HG03108 (cell line): Measurements from ENCODE around the gene ZNF701.
"Not testable (repeated sequence)": the region's sequence is repeated elsewhere in the genome, so short reads cannot be mapped to it uniquely, and the experiment has no call there.

Source experiments
- ATAC-seq: cut with Tn5 transposase; IDR thresholded peaks from one replicate; pipeline ENCODE4 v1.9.1; 2021; ENCODE audit warnings: moderate library complexity; ENCODE audit not compliant: unreplicated experiment

Gene ZNF701

DNA sequence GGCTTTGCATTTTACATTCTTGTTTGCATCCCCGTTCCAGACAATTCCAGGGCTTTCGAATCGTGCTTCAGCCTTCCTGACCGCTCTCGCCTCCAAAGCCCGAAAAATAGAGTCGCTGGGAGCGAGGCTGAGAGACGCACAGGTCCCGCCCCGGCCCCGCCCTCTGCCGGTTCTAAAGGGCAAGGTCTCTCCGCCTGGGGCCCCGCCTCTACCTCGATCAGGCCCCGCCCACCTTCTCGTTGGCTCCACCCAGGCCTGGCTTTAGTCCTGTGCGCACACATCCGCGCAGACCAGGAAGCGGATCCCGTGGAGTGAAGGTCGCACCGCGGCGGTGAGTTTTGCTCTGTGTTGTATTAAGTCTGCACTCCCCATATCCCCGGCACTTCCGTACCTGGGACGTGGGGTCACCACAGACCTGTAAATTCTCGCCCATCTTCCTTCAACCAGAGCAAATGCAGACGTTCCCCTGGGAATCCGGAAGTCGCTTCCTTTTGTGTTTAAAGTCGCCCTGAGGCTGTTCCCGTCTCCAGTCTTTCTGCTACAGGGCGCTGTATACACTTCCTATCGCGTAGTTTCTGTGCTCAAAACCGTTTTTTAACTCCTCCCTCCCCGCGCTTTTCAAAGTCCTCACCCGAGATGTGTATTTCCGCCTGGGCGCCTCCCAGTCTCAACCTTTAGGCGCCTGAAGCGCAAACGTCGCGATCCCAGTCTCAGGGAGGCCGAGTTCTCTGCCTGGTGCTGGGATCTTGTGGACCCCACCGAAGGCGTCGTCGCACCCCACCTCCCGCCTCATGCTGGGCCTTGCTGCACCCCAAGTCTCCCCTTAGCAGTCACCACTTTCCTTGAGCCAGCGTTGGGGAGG, at the start of gene ZNF701:
Gene ZNF701 (plus strand): TSS at position 288 of the 862 bp plus-strand sequence. CDS start 3,861 bp downstream, outside the sequence.
- ATAC-seq: peak; percentile 88

DNA sequence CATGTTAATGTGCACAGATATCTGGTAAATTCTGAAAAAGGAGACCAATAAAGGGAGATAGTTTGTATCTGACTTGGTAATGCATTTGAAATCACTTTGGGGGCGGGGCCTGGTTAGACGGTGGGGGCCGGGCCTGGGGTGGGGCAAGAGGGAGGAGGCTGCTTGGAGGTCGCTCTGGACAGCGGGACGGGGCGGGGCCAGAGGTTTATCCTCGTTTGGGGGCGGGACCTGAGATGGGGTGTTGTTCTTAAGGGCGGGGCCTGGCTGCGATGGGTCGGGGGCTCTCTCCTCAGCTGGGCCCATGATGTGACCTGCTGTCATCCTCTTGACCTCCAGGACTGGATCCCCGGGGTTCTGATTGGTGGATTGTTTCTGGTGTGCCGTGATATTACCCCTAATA, 47.5 kb upstream of the ZNF701 start:
- ATAC-seq: no peak

GRCh38 chr19:52524086-52524485, 46.0 kb upstream of the ZNF701 start:
- no peak for ATAC-seq

DNA sequence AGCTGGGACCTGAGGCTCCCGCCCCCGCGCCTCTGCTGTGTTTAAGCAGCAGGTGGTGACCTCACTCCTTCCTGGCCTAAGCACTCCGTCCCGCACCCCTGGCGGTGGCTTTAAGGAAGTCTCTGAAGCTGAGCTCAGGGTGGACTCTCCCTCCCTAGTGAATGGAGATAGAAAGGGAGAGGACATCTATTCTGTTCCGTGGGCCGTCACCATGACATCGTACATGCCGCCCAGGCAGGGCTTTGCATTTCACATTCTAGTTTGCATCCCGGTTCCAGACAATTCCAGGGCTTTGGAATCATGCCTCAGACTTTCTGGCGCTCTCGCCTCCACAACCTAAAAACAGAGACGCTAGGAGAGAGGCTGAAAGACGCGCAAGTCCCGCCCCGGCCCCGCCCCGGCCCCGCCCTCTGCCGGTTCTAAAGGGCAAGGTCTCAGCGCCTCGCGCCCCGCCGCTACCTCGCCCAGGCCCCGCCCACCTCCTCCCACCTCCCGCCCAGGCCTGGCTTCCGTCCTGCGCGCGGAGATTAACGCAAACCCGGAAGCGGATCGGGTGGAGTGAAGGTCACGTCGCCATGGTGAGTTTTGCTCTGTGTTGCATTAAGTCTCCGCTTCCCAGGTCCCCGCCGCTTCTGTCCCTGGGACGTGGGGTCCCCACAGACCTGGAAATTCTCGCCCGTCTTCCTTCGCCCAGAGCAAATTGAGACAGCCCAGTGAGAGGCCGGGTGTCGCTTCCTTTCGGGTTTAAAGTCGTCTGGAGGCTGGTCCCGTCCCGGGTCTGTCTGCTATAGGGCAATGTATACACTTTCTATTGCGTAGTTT, 42.7 kb upstream of the ZNF701 start, which contains the start of gene ZNF808:
Gene ZNF808 (plus strand): TSS at position 535 of the 822 bp plus-strand sequence. CDS start 15,617 bp downstream, outside the sequence.
- ATAC-seq: peak; percentile 81

- peak; percentile 21 for ATAC-seq
These were observed 42.1 kb upstream of the ZNF701 start for GRCh38 chr19:52527956-52528351.

DNA sequence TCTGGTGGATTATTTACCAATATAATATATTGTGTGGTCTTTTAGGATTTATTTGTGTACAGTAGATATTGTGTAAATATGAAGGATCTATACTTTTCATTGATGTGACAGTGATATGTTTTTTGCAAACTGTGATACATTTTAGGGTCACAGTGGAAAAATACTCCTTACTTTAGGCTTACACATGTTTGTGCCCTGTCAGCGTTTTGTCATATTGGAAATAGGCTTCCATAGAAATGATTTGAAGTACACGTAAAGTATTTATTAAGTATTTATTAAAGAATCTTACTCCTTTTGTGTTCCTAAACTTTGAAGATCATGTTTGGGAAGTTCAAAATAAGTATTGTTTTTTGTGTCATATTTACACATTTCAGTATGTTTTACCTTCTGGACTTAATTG, 37.6 kb upstream of the ZNF701 start:
- ATAC-seq: no peak

- ATAC-seq: no peak
These were observed 36.2 kb upstream of the ZNF701 start for GRCh38 chr19:52533901-52534300.

GRCh38 chr19:52535385-52535770, 34.7 kb upstream of the ZNF701 start:
- ATAC-seq: peak; percentile 4

DNA sequence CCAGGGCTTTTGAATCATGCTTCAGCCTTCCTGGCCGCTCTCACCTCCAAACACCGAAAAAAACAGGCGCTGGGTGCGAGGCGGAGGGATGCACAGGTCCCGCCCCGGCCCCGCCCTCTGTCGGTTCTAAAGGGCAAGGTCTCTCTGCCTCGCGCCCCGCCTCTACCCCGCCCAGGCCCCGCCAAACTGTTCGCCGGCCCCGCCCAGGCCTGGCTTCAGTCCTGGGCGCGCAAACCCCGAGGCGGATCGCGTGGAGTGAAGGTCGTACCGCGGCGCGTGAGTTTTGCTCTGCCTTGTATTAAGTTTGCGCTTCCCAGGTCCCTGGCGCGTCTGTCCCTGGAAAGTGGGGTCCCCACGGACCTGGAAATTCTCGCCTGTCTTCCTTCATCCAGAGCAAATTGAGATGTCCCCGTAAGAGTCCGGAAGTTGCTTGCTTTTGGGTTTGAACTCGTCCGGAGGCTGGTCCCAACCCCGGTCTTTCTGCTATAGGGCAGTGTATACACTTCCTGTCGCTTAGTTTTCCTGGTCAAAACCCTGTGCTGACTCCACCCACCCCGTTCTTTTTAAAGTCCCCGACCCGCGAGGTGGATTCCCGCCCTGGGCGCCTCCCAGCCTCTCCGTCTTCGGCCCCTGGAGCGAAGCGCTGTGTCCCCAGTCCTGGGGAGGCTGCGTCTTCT, 34.2 kb upstream of the ZNF701 start:
- ATAC-seq: peak; percentile 82

DNA sequence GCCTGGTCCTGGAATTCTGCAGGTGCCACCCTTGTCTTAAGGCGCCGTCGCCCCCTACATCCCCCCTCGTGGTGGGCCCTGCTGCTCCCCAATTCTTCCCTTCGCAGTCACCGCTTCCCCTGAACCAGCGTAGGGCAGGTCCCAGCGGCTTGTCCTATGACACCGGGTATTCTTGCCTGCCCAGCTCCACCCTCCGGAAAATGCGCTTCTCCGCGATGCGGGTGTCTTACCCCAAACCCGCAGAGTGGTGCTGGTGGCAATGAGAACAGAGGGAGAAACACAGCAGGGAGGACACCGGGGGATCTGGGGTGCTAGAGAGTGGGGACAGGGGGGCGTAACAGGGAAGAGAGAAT, 33.7 kb upstream of the ZNF701 start:
- peak; percentile 24 for ATAC-seq

DNA sequence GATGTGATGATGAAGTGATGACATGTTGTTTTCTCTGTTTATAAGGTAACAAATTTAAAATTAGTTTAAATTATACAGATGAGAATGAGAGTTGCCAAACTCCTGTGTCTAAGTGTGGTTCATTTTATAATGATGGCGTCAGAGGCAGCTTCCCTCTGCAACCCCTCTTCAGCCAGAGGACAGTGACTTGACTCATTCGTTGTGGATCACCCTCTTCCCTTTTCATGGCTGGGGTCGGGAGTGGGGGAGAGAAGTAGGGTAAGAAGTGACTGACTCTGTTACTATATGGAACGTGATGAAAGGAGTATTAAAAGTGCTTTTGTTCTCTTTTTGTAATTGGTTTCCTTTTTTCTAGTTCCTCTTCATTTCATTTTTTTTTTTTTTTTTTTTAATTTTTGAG, 31.3 kb upstream of the ZNF701 start:
- ATAC-seq: not testable (repeated sequence)

DNA sequence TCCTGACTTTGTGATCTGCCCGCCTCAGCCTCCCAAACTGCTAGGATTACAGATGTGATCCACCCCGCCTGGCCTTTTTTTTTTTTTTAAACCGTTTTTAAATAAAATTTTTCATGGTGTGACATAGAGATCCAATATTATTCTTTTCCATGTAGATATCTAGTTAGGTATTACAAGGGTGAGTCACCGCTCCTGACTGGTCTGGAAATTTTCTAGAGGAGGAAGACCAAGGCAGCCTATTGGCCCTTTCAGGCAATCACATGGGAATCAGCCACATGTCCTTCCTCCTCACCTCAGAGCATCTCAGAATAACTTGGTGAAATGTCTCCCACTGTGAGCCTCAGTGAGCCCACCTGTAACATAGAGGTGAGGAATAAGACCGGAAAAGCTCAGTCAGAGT, 28.9 kb upstream of the ZNF701 start:
- ATAC-seq: not testable (repeated sequence)

- no peak for ATAC-seq
These were observed 28.5 kb upstream of the ZNF701 start for GRCh38 chr19:52541608-52542007.

- not testable (repeated sequence) for ATAC-seq
These were observed 27.5 kb upstream of the ZNF701 start for GRCh38 chr19:52542541-52542940.

GRCh38 chr19:52542984-52543664, 27.0 kb upstream of the ZNF701 start:
- ATAC-seq: peak; percentile 63

DNA sequence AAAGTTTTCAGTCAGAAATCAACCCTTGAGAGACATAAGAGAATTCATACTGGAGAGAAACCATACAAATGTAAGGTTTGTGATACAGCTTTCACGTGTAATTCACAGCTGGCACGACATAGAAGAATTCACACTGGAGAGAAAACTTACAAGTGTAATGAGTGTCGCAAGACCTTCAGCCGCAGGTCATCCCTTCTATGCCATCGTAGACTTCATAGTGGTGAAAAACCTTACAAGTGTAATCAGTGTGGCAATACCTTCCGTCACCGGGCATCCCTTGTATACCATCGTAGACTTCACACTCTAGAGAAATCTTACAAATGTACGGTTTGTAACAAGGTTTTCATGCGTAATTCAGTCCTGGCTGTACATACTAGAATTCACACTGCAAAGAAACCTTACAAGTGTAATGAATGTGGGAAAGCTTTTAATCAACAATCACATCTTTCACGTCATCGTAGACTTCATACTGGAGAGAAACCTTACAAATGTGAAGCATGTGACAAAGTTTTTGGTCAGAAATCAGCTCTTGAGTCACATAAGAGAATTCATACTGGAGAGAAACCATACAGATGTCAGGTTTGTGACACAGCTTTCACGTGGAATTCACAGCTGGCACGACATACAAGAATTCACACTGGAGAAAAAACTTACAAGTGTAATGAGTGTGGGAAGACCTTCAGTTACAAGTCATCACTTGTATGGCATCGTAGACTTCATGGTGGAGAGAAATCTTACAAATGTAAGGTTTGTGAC, 15.7 kb upstream of the ZNF701 start:
- ATAC-seq: no peak

- ATAC-seq: no peak
These were observed 12.7 kb upstream of the ZNF701 start for GRCh38 chr19:52557231-52557995.

- not testable (repeated sequence) for ATAC-seq
These were observed 11.2 kb upstream of the ZNF701 start for GRCh38 chr19:52558732-52559445.

GRCh38 chr19:52561611-52562010, 8.5 kb upstream of the ZNF701 start:
- not testable (repeated sequence) for ATAC-seq
